B cell (primary cell): ENCODE data around the gene LAMTOR5. TPM values are rescaled to one million over a fixed set of nuclear protein-coding genes. Genes with fewer than 3 reads are reported as not detected.

ENCODE experiments used
- ATAC-seq: fragments of 200-7000 bp; cut with Tn5 transposase; one replicate; pipeline ENCODE4 v1.10.0; 2021; ENCODE audit warnings: low read depth, mild to moderate bottlenecking, moderate number of reproducible peaks, moderate library complexity
- CTCF ChIA-PET: fragments of 350-600 bp; sonication (Branson Sonifier 250); formaldehyde crosslinking; loops from one replicate; lab custom pipeline; 2021; ENCODE audit warnings: antibody characterized with exemption, inconsistent platforms; lab: Charles Lee
- POLR2A ChIA-PET: fragments of 350-600 bp; sonication (Branson Sonifier 250); formaldehyde crosslinking; loops from one replicate; lab custom pipeline; 2021; ENCODE audit warnings: antibody characterized with exemption; lab: Charles Lee
- DNase-seq: peaks from one replicate; pipeline ENCODE4 v3.0.0; 2013
- H2AFZ ChIP-seq: 2 replicates; pipeline ENCODE4 v1.6.1; 2012; ENCODE audit warnings: mild to moderate bottlenecking, low read depth, low read length; ENCODE audit not compliant: insufficient read depth, poor library complexity, severe bottlenecking
- H3K27ac ChIP-seq, 2 donors: 1 replicate in 1 of 2; 2 replicates in 1 of 2; pipeline ENCODE4 v1.5.1; 2012 to 2013; ENCODE audit warnings: low read length in 2 of 2, mild to moderate bottlenecking in 2 of 2, moderate library complexity in 1 of 2
- H3K27me3 ChIP-seq, 4 experiments: fragments of 200-600 bp in 1 of 4; sonication (generic) in 1 of 4; replicated peaks in 1 of 4; 1 replicate in 2 of 4; 2 replicates in 2 of 4; pipeline versions ENCODE4 v1.6.1 to v1.7.0; 2013 to 2016; ENCODE audit warnings: low read length in 3 of 4, mild to moderate bottlenecking in 2 of 4, mixed read lengths in 1 of 4, moderate library complexity in 1 of 4; ENCODE audit not compliant: insufficient read depth in 4 of 4, control insufficient read depth in 3 of 4; ENCODE audit errors: control extremely low read depth in 1 of 4
- H3K36me3 ChIP-seq, 2 experiments: replicated peaks in 1 of 2; 1 replicate in 1 of 2; 2 replicates in 1 of 2; pipeline versions ENCODE4 v1.6.1 to v1.7.1; 2013; ENCODE audit warnings: low read length in 1 of 2; ENCODE audit not compliant: insufficient read depth in 2 of 2, control insufficient read depth in 1 of 2; ENCODE audit errors: control extremely low read depth in 1 of 2, extremely low read depth in 1 of 2
- H3K4me1 ChIP-seq, 2 donors: fragments of 200-600 bp in 1 of 2; sonication (generic) in 1 of 2; 1 replicate in 1 of 2; 2 replicates in 1 of 2; pipeline versions ENCODE4 v1.5.1 to v1.6.1; 2013 to 2017; ENCODE audit warnings: low read length in 2 of 2; ENCODE audit not compliant: control insufficient read depth in 2 of 2, insufficient read depth in 2 of 2
- H3K4me2 ChIP-seq: replicated peaks from 2 replicates; pipeline ENCODE3; 2012; ENCODE audit warnings: mild to moderate bottlenecking, low read depth, low read length; ENCODE audit not compliant: poor library complexity, severe bottlenecking
- H3K4me3 ChIP-seq, 5 experiments: fragments of 200-600 bp in 1 of 5; sonication (generic) in 1 of 5; 1 replicate in 3 of 5; 2 replicates in 2 of 5; pipeline versions ENCODE4 v1.5.1 to v1.7.0; 2011 to 2016; ENCODE audit warnings: low read length in 4 of 5, mild to moderate bottlenecking in 4 of 5, low read depth in 2 of 5, control low read depth in 1 of 5, moderate library complexity in 1 of 5; ENCODE audit not compliant: insufficient read depth in 1 of 5; ENCODE audit errors: control extremely low read depth in 1 of 5, extremely low read depth in 1 of 5
- H3K79me2 ChIP-seq: fragments of 200-600 bp; sonication (generic); one replicate; pipeline ENCODE4 v1.6.0; 2016; ENCODE audit warnings: low read length; ENCODE audit not compliant: control insufficient read depth, insufficient read depth
- H3K9ac ChIP-seq: fragments of 200-600 bp; sonication (generic); 2 replicates; pipeline ENCODE4 v1.6.1; 2017; ENCODE audit warnings: mild to moderate bottlenecking, low read length, moderate library complexity
- H3K9me3 ChIP-seq, 3 donors: one replicate each; pipeline versions ENCODE4 v1.6.1 to v1.7.1; 2013; ENCODE audit warnings: low read length in 2 of 3; ENCODE audit not compliant: control insufficient read depth in 2 of 3, insufficient read depth in 1 of 3; ENCODE audit errors: control extremely low read depth in 1 of 3
- H4K20me1 ChIP-seq: 2 replicates; pipeline ENCODE4 v1.6.0; 2012; ENCODE audit warnings: mild to moderate bottlenecking, low read length; ENCODE audit not compliant: insufficient read depth, control insufficient read depth, poor library complexity, severe bottlenecking
- H3K27ac Mint-ChIP-seq: one replicate; pipeline ENCODE4 v1.8.0; 2021; ENCODE audit warnings: mixed read lengths
- H3K27me3 Mint-ChIP-seq: one replicate; pipeline ENCODE4 v1.8.0; 2021; ENCODE audit warnings: mixed read lengths
- H3K4me1 Mint-ChIP-seq: one replicate; pipeline ENCODE4 v1.8.0; 2021; ENCODE audit warnings: mixed read lengths
- H3K4me3 Mint-ChIP-seq: one replicate; pipeline ENCODE4 v1.8.0; 2021; ENCODE audit warnings: mixed read lengths
- H3K9me3 Mint-ChIP-seq: one replicate; pipeline ENCODE4 v1.8.0; 2022; ENCODE audit warnings: mixed read lengths; ENCODE audit not compliant: insufficient read depth
- EZH2 ChIP-seq: IDR thresholded peaks from 2 replicates; pipeline ENCODE4 v1.6.1; 2012; ENCODE audit warnings: borderline replicate concordance, low read depth, mild to moderate bottlenecking, moderate library complexity, low read length; ENCODE audit not compliant: insufficient read depth, poor library complexity, severe bottlenecking
- WGBS: methylation state at CpG from one replicate; pipeline ENCODE4 v1.1.5; 2013; ENCODE audit warnings: missing lambda C conversion rate; ENCODE audit not compliant: insufficient coverage; 5-methylcytosine and 5-hydroxymethylcytosine counted together
- intact Hi-C: fragments of 100-400 bp; cut with micrococcal nuclease; formaldehyde crosslinking; loops from one replicate; pipeline ENCODE4 v1.10.0; 2022
- polyA plus RNA-seq: library from polyadenylated mRNA; depleted of rRNA; stranded (reverse); fragments of >200 nt; gene quantifications from 2 replicates; pipeline ENCODE4 v1.2.3, GENCODE V29; 2012
- total RNA-seq, 2 donors: library from RNA; stranded (reverse); fragments of 120-200 nt in 1 of 2; gene quantifications; 1 replicate in 1 of 2; 2 replicates in 1 of 2; pipeline versions ENCODE4 v1.2.3 to v1.2.4, GENCODE V29; 2013 to 2022
- TF ChIP-seq, protein P1 (sequence below): fragments of 200-600 bp; IDR thresholded peaks from one replicate; pipeline ENCODE4 v1.8.0; 2022; ENCODE audit warnings: antibody characterized with exemption, mild to moderate bottlenecking

LAMTOR5 gene
- total and polyA plus RNA-seq, 2 donors (not counting 1 experiment from before 2014, with no cell fraction given): 145 to 253 TPM

DNA sequence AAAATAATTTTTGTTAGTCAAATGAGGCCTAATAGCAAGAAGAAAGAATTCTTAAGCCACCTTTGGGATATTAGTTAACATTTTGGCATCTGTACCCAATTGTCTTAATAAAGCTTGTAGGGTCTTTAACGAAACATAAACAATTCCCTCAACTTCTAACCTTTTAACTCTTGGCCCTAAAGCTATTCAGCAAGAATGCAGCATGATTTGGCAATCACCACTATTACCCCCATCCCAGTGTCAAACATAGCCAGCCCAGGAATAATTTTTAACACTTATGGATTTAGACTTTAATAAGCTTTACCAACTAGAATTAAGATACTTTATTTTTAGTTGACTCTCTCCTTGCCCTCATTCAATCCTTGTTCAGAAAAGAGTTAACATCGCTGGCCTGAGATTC lies 14.2 kb downstream of the LAMTOR5 start:
- intact Hi-C loops: no loop called here
- Histone ChIP-seq H4K20me1 (no peaks in the 10 kb centered on the region), H3K4me3 (no peak overlapping the region), H3K9me3 (peaks cover 0 to 4% (median 0%) of the 10 kb centered on the region in 3 donors), H2AFZ (no peak overlapping the region), H3K27me3 (no peaks in the 10 kb centered on the region), H3K79me2 (no peaks in the 10 kb centered on the region), H3K4me1 (peaks cover 0 to 12% of the 10 kb centered on the region in 2 donors), H3K36me3 (peaks cover 2 to 3% of the 10 kb centered on the region in 2 experiments), H3K9ac (no peak overlapping the region), H3K27ac (no peak overlapping the region), H3K4me2 (no peak overlapping the region)
- no CpG with 5 or more reads among the region's 2 CpGs for WGBS
- no peaks in the 10 kb centered on the region for H3K27me3 Mint-ChIP-seq
- no peak overlapping the region for H3K4me3 Mint-ChIP-seq
- ATAC-seq (no peak), DNase-seq (no peak)
- ChIA-PET CTCF (interaction anchor here (0.9 to 3.4 kb wide), 6 partner anchors 10 to 55 kb away, joined by 3 to 15 read pairs (median 6); partner anchors contain the start of gene RBM15), POLR2A (interaction anchor here (0.6 to 1.2 kb wide), 2 partner anchors 8 to 30 kb away, joined by 3 to 5 read pairs; no protein-coding TSS in a partner anchor)
- peaks cover 5% of the 10 kb centered on the region for H3K4me1 Mint-ChIP-seq
- no peak for TF ChIP-seq EZH2
- TF ChIP-seq, protein P1, sequence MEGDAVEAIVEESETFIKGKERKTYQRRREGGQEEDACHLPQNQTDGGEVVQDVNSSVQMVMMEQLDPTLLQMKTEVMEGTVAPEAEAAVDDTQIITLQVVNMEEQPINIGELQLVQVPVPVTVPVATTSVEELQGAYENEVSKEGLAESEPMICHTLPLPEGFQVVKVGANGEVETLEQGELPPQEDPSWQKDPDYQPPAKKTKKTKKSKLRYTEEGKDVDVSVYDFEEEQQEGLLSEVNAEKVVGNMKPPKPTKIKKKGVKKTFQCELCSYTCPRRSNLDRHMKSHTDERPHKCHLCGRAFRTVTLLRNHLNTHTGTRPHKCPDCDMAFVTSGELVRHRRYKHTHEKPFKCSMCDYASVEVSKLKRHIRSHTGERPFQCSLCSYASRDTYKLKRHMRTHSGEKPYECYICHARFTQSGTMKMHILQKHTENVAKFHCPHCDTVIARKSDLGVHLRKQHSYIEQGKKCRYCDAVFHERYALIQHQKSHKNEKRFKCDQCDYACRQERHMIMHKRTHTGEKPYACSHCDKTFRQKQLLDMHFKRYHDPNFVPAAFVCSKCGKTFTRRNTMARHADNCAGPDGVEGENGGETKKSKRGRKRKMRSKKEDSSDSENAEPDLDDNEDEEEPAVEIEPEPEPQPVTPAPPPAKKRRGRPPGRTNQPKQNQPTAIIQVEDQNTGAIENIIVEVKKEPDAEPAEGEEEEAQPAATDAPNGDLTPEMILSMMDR: no peak
- H3K27ac Mint-ChIP-seq: no peak overlapping the region
- H3K9me3 Mint-ChIP-seq: no peaks in the 10 kb centered on the region

DNA sequence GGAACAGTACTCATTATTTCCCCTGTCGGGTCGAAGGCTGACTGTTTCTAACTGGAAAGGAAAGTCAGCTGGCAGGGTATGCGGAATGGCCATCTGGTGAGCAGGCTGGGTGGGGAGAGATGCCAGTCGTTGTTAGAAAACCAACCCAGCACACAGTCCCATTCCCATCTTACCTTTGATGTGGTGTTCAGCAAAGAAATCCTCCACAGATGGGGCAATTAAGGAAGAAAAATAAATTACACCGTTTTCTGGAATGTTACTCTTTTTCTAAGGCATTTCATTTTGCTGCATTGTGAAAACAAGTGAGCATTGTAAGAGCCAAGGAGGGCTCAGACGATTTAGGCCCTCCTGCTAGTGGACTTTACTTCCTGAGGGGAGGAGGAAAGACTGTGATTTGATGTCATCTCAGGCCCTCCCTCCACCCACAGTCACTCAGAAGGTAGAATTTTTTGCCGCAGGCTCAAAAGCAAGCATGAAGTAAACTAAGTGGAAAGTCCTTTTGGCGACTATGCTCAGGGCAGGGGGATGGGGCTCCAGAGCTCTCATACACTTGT lies 16.7 kb downstream of the LAMTOR5 start, which contains the start of gene SLC16A4:
Gene SLC16A4 (minus strand): TSS at position 335 of the 554 bp plus-strand sequence. CDS start 1,703 bp downstream, outside the sequence.
- Histone ChIP-seq H3K9ac (no peak within 1 kb of the TSS), H3K36me3 (no peaks in the 10 kb centered on the region), H3K79me2 (no peaks in the 10 kb centered on the region), H3K27ac (no peak within 1 kb of the TSS), H3K4me2 (no peak within 1 kb of the TSS), H3K4me1 (peaks cover 14 to 27% of the 10 kb centered on the region in 2 donors), H3K27me3 (no peaks in the 10 kb centered on the region), H3K4me3 (no peak within 1 kb of the TSS), H2AFZ (no peak within 1 kb of the TSS), H4K20me1 (no peaks in the 10 kb centered on the region), H3K9me3 (no peaks in the 10 kb centered on the region)
- Mint-ChIP-seq H3K27ac (no peak within 1 kb of the TSS), H3K27me3 (no peaks in the 10 kb centered on the region), H3K4me1 (peaks cover 25% of the 10 kb centered on the region), H3K9me3 (no peaks in the 10 kb centered on the region), H3K4me3 (no peak within 1 kb of the TSS)
- ATAC-seq: no peak
- ChIA-PET POLR2A (no interaction called here), CTCF (interaction anchor here (0.6 to 2.1 kb wide), 2 partner anchors 51 to 55 kb away, joined by 5 to 11 read pairs; partner anchors contain the start of gene RBM15)
- 71% methylated on average over 1 of the region's 8 CpGs for WGBS
- intact Hi-C loops: no loop called here
- TF ChIP-seq, protein P1: no peak
- no peak for TF ChIP-seq EZH2
- no peak for DNase-seq
